Measurements from ENCODE around the gene CD44.

CD44 gene

DNA sequence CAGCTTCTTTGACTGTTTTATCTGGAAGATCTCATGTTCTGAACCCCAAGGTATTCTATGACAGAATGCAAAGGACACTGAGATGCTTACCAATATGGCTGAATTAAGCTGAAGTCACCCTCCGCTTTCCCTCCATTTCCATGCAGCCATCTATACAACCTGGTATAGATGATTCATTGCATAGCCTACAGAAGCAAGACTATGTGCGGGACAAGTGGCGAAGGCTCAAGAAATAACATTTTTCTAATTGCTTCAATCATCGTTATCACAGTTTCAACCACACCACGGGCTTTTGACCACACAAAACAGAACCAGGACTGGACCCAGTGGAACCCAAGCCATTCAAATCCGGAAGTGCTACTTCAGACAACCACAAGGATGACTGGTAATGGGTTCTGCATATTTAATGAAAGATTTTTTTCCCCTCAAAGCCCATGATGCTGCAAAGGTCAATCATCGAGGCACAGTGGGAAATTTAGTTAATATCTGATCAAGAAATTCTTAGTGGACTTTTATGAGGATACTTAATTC lies 61.9 kb downstream of the CD44 start:
- H3K4me3 ChIP-seq (ENCODE audit: low read length), result no peak overlapping the region
- TF ChIP-seq, protein P1, sequence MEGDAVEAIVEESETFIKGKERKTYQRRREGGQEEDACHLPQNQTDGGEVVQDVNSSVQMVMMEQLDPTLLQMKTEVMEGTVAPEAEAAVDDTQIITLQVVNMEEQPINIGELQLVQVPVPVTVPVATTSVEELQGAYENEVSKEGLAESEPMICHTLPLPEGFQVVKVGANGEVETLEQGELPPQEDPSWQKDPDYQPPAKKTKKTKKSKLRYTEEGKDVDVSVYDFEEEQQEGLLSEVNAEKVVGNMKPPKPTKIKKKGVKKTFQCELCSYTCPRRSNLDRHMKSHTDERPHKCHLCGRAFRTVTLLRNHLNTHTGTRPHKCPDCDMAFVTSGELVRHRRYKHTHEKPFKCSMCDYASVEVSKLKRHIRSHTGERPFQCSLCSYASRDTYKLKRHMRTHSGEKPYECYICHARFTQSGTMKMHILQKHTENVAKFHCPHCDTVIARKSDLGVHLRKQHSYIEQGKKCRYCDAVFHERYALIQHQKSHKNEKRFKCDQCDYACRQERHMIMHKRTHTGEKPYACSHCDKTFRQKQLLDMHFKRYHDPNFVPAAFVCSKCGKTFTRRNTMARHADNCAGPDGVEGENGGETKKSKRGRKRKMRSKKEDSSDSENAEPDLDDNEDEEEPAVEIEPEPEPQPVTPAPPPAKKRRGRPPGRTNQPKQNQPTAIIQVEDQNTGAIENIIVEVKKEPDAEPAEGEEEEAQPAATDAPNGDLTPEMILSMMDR (conservative IDR thresholded peaks at IDR 0.05; ENCODE audit: low read length), result no peak
- no peak for DNase-seq (ENCODE audit: low read depth)

DNA sequence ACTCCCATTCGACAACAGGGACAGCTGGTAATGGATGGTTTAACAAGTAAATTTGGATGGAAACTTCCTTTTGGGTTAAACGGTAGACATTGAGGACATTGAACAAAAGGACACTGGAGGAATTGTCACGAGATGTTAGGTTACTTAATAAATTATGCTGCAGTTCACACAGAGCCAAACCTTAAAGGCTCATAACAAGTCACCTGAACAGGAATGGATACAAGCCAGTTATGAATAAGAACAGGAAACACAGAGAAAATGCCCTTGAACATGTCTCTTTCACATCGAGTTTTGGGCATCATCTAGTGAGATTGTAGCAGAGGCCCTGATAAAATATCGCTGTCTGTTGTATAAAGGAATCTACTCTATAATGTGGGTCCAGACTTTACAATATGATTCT lies 65.6 kb downstream of the CD44 start:
- no peak overlapping the region for H3K4me3 ChIP-seq (ENCODE audit: low read length)
- TF ChIP-seq, protein P1 (conservative IDR thresholded peaks at IDR 0.05; ENCODE audit: low read length), result no peak
- DNase-seq (ENCODE audit: low read depth), result no peak

DNA sequence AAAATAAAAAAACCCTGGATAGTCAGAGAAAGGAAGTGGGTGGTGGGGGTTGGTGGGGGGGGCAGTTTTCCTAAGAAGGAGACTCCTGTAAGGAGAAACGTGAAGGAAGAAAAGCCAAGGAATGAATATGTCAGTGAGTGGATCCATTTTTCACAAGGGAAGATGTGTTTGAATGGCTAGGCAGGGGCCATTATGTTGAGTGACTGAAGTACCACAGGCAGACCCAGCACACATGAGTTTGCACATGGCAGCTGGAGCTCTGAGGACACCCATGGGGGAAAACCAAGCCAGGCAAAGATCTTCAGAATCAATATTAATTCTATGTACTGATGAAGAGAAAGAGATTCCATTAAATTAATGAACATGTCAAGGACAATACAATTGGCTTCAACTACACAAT lies 67.6 kb downstream of the CD44 start:
- TF ChIP-seq, protein P1 (conservative IDR thresholded peaks at IDR 0.05; ENCODE audit: low read length), result no peak
- DNase-seq (ENCODE audit: low read depth), result no peak
- H3K4me3 ChIP-seq (ENCODE audit: low read length), result no peak overlapping the region

DNA sequence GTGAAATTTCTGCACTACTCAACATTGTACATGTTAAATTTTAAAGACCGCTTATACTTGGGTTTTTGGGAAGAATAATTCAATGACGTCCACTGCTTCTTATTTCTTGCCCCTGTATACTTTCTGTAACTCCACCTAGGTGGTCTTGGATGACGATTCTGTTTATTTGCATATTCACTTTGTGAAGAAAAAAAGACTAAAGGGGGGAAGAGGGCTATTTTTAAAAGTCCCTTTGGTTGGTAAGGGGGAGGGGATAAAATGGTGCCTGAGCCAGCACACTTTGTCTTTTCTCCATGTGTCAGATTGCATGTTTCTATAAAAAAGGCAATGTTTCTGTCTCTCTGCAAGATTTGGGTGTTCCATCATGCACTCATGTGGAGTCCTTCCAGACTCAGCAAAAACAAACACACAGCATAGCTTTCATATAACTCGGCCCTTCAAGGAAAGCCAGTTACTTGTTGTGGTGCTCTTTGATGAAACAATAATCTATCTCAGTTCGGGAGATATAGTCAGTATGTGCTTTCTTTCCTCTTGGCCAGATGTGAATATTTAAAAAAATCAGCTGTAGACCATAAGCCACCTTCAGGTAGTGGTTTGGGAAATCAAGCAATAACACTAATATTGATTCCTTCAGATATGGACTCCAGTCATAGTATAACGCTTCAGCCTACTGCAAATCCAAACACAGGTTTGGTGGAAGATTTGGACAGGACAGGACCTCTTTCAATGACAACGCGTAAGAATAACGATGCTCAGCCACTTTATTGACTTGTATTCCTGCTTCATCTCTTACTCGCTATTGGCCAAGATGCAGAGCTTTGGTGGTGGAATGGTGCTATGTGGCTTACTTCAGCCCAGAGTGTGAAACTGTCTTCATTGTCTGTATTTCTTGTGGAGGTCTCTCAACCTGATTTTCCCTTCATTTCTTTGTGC lies 68.8 kb downstream of the CD44 start:
- no peak for DNase-seq (ENCODE audit: low read depth)
- no peak overlapping the region for H3K4me3 ChIP-seq (ENCODE audit: low read length)
- TF ChIP-seq, protein P1 (conservative IDR thresholded peaks at IDR 0.05; ENCODE audit: low read length), result no peak

DNA sequence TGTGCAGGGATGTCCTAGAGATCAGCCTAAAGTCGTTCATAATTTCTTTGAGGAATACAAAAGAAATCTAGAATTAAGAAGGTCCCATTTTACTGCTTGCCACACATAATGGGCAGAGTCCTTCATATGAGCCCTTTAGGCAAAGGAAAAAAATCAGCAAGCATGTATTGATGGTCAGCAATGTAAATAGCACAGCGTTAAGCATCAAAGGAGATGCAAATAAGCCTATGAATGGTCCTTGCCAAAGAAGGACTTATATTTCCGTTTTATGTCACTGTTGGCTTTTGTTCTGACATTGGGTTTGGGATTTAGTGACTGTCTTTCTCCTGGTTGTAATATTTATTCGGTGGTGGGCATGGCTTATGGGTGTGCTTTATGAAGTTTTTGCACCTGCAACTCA lies 69.8 kb downstream of the CD44 start:
- TF ChIP-seq, protein P1 (conservative IDR thresholded peaks at IDR 0.05; ENCODE audit: low read length), result no peak
- no peak overlapping the region for H3K4me3 ChIP-seq (ENCODE audit: low read length)
- DNase-seq (ENCODE audit: low read depth), result no peak

DNA sequence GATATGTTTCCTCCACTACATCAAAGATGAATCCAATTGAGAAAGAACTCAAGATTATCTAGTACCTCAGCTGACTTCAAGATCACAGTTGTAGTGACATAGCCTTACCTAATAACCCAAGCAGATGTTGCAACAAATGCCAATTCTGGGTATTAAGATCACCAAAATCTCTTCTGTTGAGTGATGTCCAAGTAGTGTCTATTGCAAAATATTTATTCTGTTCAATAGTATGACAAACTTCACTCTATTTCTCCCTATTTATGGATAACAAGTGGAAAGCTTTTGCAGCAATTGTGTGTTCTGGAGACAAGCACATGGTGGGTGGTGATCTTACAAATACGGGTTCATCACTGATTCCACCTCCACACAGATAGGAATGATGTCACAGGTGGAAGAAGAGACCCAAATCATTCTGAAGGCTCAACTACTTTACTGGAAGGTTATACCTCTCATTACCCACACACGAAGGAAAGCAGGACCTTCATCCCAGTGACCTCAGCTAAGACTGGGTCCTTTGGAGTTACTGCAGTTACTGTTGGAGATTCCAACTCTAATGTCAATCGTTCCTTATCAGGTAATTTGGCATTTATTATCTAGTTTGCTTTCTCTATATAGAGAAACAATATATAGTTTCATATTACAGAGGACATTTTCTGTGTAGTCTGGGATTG lies 72.0 kb downstream of the CD44 start:
- TF ChIP-seq, protein P1 (conservative IDR thresholded peaks at IDR 0.05; ENCODE audit: low read length), result no peak
- peak; percentile 17 for DNase-seq (ENCODE audit: low read depth)
- H3K4me3 ChIP-seq (ENCODE audit: low read length), result no peak overlapping the region
